Measurements from ENCODE around the gene CAMK4. TPM values are rescaled to one million over a fixed set of nuclear protein-coding genes. Genes with fewer than 3 reads are reported as not detected.
"Not testable (repeated sequence)": the region's sequence is repeated elsewhere in the genome, so short reads cannot be mapped to it uniquely, and the experiment has no call there.

Gene CAMK4
- total RNA-seq, 2 donors from 2014 or later = 6.7 to 14.0 TPM

- intact Hi-C loops (cut with DNase I) = no loop called here
- WGBS = 79% methylated on average over 3 of the region's 3 CpGs
- H3K27ac ChIP-seq = no peak overlapping the region
These were observed 75.7 kb downstream of the CAMK4 start for GRCh38 chr5:111299831-111300432.

GRCh38 chr5:111301264-111301663 lies 77.1 kb downstream of the CAMK4 start:
- Histone ChIP-seq H3K4me3 (no peak overlapping the region), H3K27ac (no peak overlapping the region), H3K9me3 (no peaks in the 10 kb centered on the region), H3K27me3 (replicated peaks; ENCODE audit: insufficient read depth) (no peaks in the 10 kb centered on the region), H3K4me1 (replicated peaks) (no peaks in the 10 kb centered on the region), H3K36me3 (no peaks in the 10 kb centered on the region)
- 88% methylated on average over 1 of the region's 1 CpG for WGBS
- no peak for DNase-seq (ENCODE audit: low spot score)
- TF ChIP-seq POLR2AphosphoS5 (IDR thresholded peaks at IDR 0.05) (no peak), POLR2A (IDR thresholded peaks at IDR 0.05) (no peak), CTCF (IDR thresholded peaks at IDR 0.05) (no peak)
- intact Hi-C loops (cut with DNase I) = no loop called here

More at GRCh38 chr5:111299831-111300432, 75.7 kb downstream of the CAMK4 start:
- no peak for DNase-seq (ENCODE audit: low spot score)
- Histone ChIP-seq H3K36me3 (no peaks in the 10 kb centered on the region), H3K27me3 (replicated peaks; ENCODE audit: insufficient read depth) (no peaks in the 10 kb centered on the region), H3K9me3 (no peaks in the 10 kb centered on the region), H3K4me1 (replicated peaks) (no peaks in the 10 kb centered on the region), H3K4me3 (no peak overlapping the region)
- TF ChIP-seq CTCF (IDR thresholded peaks at IDR 0.05) (no peak), POLR2A (IDR thresholded peaks at IDR 0.05) (no peak), POLR2AphosphoS5 (IDR thresholded peaks at IDR 0.05) (no peak)

- WGBS = 96% methylated on average over 15 of the region's 15 CpGs
- H3K4me3 ChIP-seq; H3K27me3 ChIP-seq (replicated peaks; ENCODE audit: insufficient read depth); H3K27ac ChIP-seq; H3K4me1 ChIP-seq (replicated peaks); H3K9me3 ChIP-seq; H3K36me3 ChIP-seq; intact Hi-C loops (cut with DNase I); DNase-seq (ENCODE audit: low spot score): not testable (repeated sequence)
These were observed 77.9 kb downstream of the CAMK4 start for GRCh38 chr5:111302043-111302442.

GRCh38 chr5:111308951-111309350 lies 84.8 kb downstream of the CAMK4 start:
- Histone ChIP-seq H3K4me3 (no peak overlapping the region), H3K4me1 (replicated peaks) (no peaks in the 10 kb centered on the region), H3K9me3 (no peaks in the 10 kb centered on the region), H3K27me3 (replicated peaks; ENCODE audit: insufficient read depth) (no peaks in the 10 kb centered on the region), H3K36me3 (no peaks in the 10 kb centered on the region), H3K27ac (no peak overlapping the region)
- WGBS = 43% methylated on average over 4 of the region's 4 CpGs
- intact Hi-C loops (cut with DNase I) = no loop called here
- no peak for DNase-seq (ENCODE audit: low spot score)
- no peak for TF ChIP-seq POLR2AphosphoS5 (IDR thresholded peaks at IDR 0.05)
- TF ChIP-seq POLR2A (IDR thresholded peaks at IDR 0.05) = no peak
- TF ChIP-seq CTCF (IDR thresholded peaks at IDR 0.05) = no peak

- H3K27me3 ChIP-seq (replicated peaks; ENCODE audit: insufficient read depth) = no peaks in the 10 kb centered on the region
- H3K9me3 ChIP-seq = no peaks in the 10 kb centered on the region
- no peak for DNase-seq (ENCODE audit: low spot score)
- no peaks in the 10 kb centered on the region for H3K4me1 ChIP-seq (replicated peaks)
- TF ChIP-seq POLR2AphosphoS5 (IDR thresholded peaks at IDR 0.05) = no peak
- no peak for TF ChIP-seq CTCF (IDR thresholded peaks at IDR 0.05)
- intact Hi-C loops (cut with DNase I) = no loop called here
- WGBS = 86% methylated on average over 2 of the region's 2 CpGs
- H3K4me3 ChIP-seq = no peak overlapping the region
- no peak overlapping the region for H3K27ac ChIP-seq
- no peaks in the 10 kb centered on the region for H3K36me3 ChIP-seq
These were observed 85.2 kb downstream of the CAMK4 start for GRCh38 chr5:111309384-111309783.

All from prostate gland (tissue), 2 donors.